Lower leg skin (tissue), 4 donors: Measurements from ENCODE around the gene NMNAT3. TPM values are rescaled to one million over a fixed set of nuclear protein-coding genes. Genes with fewer than 3 reads are reported as not detected.

Experiments used
- DNase-seq, 2 donors: peaks; one replicate each; pipeline ENCODE4 v3.0.0-alpha.2; 2019; ENCODE audit warnings: low spot score in 2 of 2
- H3K4me3 ChIP-seq: fragments of 200-600 bp; sonication (generic); 2 replicates; pipeline ENCODE4 v1.5.1; 2017; ENCODE audit warnings: mild to moderate bottlenecking, low read depth; ENCODE audit not compliant: poor library complexity, severe bottlenecking
- POLR2A ChIP-seq, 2 donors: fragments of 450-650 bp; IDR thresholded peaks; one replicate each; pipeline ENCODE4 v1.6.1; 2016 to 2017; ENCODE audit warnings: antibody characterized with exemption in 2 of 2, mild to moderate bottlenecking in 1 of 2, moderate library complexity in 1 of 2
- WGBS, 2 donors: methylation state at CpG; one replicate each; pipeline ENCODE4 v1.1.5; 2018; 5-methylcytosine and 5-hydroxymethylcytosine counted together
- intact Hi-C: fragments of 100-400 bp; cut with DNase I; formaldehyde crosslinking; loops from one replicate; pipeline ENCODE4 v1.15.0; 2023; ENCODE audit warnings: low total_unique reads
- total RNA-seq, 4 donors: library from RNA; depleted of rRNA; stranded (reverse); fragments of >200 nt; gene quantifications; one replicate each; pipeline ENCODE4 v1.1.0, GENCODE V29; 2016
- TF ChIP-seq, protein P1 (sequence below), 3 donors: fragments of 450-650 bp; IDR thresholded peaks; one replicate each; pipeline ENCODE4 v1.5.1; 2016; ENCODE audit warnings: antibody characterized with exemption in 3 of 3, mild to moderate bottlenecking in 3 of 3, moderate library complexity in 2 of 3

The NMNAT3 gene
- total RNA-seq, 4 donors from 2014 or later: 33.6 to 41.9 (median 37.5) TPM

DNA sequence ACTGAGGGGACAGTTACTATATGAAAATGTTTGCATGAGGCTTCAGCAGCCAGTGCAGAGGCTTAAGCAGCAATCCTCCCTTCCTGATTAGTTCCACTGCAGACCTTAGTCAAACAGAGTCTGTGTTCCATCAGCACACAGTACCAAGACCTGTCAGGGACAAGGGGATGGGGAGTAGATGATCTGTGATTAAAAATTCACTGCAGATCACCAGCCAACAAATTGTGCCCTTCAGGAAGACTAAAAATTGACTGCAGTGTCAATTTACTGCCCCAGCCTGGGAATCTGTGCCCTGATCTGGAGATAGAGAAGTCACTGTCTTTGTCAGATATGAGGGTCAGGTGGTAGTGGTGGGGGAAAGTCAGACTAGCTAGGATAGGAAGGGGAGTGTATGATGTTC lies 13.8 kb upstream of the NMNAT3 start:
- no peak overlapping the region for H3K4me3 ChIP-seq
- DNase-seq: no peak
- intact Hi-C loops: no loop called here
- TF ChIP-seq, protein P1, sequence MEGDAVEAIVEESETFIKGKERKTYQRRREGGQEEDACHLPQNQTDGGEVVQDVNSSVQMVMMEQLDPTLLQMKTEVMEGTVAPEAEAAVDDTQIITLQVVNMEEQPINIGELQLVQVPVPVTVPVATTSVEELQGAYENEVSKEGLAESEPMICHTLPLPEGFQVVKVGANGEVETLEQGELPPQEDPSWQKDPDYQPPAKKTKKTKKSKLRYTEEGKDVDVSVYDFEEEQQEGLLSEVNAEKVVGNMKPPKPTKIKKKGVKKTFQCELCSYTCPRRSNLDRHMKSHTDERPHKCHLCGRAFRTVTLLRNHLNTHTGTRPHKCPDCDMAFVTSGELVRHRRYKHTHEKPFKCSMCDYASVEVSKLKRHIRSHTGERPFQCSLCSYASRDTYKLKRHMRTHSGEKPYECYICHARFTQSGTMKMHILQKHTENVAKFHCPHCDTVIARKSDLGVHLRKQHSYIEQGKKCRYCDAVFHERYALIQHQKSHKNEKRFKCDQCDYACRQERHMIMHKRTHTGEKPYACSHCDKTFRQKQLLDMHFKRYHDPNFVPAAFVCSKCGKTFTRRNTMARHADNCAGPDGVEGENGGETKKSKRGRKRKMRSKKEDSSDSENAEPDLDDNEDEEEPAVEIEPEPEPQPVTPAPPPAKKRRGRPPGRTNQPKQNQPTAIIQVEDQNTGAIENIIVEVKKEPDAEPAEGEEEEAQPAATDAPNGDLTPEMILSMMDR (IDR thresholded peaks at IDR 0.05): no peak
- no peak for TF ChIP-seq POLR2A (IDR thresholded peaks at IDR 0.05)

DNA sequence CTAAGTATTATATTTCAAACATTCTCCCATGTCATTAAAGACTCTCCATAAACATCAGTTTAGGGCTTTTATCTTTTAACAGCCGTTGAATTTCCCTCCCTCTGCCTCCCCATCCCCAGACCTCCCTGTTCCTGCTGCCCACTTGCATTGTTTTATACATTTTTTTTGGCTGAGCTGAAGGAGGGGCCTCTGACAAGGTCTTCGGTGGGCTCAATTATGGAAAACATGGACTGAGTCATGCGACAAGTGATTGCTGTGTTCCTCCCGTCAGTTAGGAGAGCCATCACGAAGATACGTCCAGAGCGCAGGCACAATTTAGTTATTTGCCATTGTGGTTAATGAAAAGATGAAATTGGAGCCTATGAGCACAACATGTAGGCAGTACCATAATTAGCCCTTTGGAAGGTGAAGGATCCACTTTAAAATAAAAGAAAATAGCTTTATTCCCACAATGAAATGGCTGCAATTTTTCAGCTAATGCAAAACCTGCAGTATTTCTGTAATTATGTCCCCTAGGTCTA lies 12.0 kb upstream of the NMNAT3 start:
- no peak for TF ChIP-seq POLR2A (IDR thresholded peaks at IDR 0.05)
- TF ChIP-seq, protein P1 (IDR thresholded peaks at IDR 0.05): no peak
- no peak overlapping the region for H3K4me3 ChIP-seq
- no peak for DNase-seq
- intact Hi-C loops: no loop called here
- WGBS, 2 donors: 80 to 84% methylated on average over 7 of the region's 7 CpGs

DNA sequence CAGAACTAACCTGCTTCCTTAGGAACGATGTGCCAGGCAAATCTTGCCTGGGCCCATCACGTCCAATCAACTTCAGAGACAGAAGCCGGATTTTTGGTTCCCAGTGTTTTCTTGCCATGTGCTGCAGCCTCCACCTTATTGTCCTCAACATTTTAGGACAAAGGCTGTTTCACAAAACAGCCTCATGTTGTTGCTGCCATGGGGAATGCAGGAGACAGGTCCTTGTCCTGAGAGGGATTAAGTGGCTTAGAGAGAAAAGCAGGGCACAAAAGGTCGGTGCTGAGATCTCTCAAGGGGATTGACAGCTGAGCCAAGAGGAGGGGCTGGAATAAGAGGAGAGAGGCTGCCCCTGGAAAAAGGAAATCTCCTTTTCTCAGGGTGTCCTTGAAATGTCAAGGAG lies 11.3 kb upstream of the NMNAT3 start:
- intact Hi-C loops: no loop called here
- no peak overlapping the region for H3K4me3 ChIP-seq
- 34 to 44% methylated on average over 4 of the region's 4 CpGs for WGBS, 2 donors
- TF ChIP-seq, protein P1 (IDR thresholded peaks at IDR 0.05): no peak
- TF ChIP-seq POLR2A (IDR thresholded peaks at IDR 0.05): no peak
- no peak for DNase-seq

DNA sequence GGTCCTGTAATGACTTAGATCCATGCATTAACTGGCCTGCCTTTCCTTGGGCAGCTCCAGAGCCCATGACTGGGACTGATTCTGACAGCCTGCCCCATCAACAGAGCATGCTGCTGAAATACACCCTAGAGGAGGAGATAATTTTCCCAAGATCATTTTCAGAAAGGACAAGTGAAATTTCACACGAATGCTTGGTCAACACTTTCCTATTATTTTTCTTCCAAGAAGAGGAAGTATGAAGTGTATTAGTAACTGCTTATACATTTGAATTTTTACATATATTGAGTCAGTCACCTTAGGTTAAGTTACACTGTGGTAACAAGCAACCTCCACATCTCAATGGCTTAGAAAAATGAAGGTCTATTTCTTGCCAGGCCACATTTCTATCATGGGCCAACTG lies 9.7 kb upstream of the NMNAT3 start:
- no peak overlapping the region for H3K4me3 ChIP-seq
- no peak for TF ChIP-seq POLR2A (IDR thresholded peaks at IDR 0.05)
- TF ChIP-seq, protein P1 (IDR thresholded peaks at IDR 0.05): no peak
- no peak for DNase-seq
- WGBS, 2 donors: 65 to 70% methylated on average over 1 of the region's 1 CpG
- intact Hi-C loops: no loop called here

DNA sequence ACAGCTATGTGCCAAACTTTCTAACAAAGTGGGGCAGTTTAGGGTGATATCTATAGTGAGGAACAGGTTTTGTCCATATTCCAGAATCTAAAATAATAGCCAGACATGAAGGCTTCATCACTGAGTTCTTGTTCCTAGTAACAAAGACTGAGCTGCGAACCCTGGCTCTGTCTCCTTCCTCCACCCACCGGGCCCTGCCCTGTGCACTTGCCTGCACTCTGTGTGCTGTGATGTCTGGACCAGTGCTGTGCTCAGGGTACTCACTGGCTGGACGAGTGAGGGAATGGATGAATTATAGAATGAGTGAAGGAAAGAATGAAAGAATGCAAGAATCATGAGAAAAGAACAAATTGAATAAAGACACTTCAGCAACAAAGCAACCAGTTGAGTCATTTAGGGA lies 8.9 kb upstream of the NMNAT3 start:
- no peak for DNase-seq
- intact Hi-C loops: no loop called here
- H3K4me3 ChIP-seq: no peak overlapping the region
- TF ChIP-seq POLR2A (IDR thresholded peaks at IDR 0.05): no peak
- TF ChIP-seq, protein P1 (IDR thresholded peaks at IDR 0.05): no peak
- WGBS, 2 donors: 84% methylated on average over 3 of the region's 3 CpGs

DNA sequence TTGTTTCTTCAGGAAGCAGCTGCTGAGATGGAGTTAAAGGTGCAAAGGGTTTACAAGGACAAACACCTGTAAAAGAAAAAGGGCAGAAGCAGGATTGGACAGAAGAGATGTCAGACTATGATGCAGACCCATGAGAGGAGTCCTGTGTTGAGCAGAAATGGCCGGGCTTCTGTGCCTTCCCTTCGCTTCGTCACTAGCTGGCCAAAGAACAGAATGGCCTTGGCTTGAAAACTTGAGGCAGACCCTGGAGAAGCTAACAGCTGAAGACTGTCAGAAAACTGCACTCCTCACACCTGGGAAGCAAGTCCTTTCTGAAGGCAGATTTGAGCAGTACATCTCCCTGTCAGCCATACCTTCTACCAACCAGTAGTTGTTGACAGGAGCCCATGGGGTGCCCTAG lies 8.4 kb upstream of the NMNAT3 start:
- intact Hi-C loops: no loop called here
- 94 to 95% methylated on average over 3 of the region's 3 CpGs for WGBS, 2 donors
- TF ChIP-seq POLR2A (IDR thresholded peaks at IDR 0.05): no peak
- TF ChIP-seq, protein P1 (IDR thresholded peaks at IDR 0.05): no peak
- no peak overlapping the region for H3K4me3 ChIP-seq
- DNase-seq: no peak
